ENCODE results near the gene NPW. TPM values are rescaled to one million over a fixed set of nuclear protein-coding genes. Genes with fewer than 3 reads are reported as not detected.

Gene NPW
- total RNA-seq, 2 experiments from 2014 or later, result 24.3 to 28.3 TPM

DNA sequence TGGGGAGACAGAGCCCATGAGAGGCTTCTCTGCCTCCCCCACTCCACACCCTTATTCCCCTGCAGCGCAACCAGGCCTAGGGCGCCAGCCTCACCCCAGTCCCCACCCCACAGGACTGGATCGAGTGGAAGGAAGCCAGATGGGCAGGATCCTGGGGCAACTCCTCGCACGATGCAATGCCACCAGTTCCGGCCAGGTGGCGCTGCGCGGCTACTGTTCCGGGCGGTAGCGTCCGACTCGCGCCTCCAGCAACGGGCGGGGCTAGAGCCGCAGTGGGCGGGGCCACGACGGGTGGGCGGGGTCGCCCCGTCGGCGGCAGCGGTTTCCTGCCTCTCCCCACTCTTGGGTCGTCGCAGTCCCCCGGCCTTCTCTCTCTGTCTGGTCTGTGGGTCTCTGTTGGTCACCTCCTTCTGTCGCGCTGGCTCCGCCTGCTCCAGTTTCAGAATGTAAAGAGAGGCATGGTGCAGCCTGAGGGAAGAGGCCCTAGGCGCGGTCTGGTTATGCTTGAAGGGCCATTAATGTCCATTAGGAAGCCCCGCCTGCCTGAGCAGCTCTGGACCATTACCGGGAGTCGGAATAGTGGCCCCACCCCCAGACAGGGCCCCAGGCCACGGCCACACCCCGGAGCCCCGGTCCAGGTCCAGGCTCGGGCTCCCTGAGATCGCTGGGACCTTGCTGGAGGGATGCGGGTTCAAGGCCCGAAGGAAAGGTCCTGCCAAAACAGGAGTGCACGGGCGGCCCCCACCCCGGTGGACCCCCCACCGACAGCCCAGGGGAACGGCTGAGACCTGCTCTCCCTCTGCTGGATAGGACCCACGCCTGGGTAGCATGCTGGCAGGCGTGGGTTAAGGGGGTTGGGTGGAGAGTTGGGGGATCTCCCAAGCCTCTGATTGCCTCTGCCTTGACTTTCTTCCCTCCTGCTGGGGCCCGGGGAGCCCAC is 3.8 kb downstream of the NPW start:
- no peaks in the 10 kb centered on the region for H3K9me3 Mint-ChIP-seq

GRCh38 chr16:2024032-2024420 is 4.4 kb downstream of the NPW start:
- TF ChIP-seq, protein P1, sequence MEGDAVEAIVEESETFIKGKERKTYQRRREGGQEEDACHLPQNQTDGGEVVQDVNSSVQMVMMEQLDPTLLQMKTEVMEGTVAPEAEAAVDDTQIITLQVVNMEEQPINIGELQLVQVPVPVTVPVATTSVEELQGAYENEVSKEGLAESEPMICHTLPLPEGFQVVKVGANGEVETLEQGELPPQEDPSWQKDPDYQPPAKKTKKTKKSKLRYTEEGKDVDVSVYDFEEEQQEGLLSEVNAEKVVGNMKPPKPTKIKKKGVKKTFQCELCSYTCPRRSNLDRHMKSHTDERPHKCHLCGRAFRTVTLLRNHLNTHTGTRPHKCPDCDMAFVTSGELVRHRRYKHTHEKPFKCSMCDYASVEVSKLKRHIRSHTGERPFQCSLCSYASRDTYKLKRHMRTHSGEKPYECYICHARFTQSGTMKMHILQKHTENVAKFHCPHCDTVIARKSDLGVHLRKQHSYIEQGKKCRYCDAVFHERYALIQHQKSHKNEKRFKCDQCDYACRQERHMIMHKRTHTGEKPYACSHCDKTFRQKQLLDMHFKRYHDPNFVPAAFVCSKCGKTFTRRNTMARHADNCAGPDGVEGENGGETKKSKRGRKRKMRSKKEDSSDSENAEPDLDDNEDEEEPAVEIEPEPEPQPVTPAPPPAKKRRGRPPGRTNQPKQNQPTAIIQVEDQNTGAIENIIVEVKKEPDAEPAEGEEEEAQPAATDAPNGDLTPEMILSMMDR (IDR thresholded peaks at IDR 0.05), result no peak
- ChIA-PET POLR2A (interaction anchor here (1.0 to 2.4 kb wide), 3 partner anchors 15 to 129 kb away, joined by 3 to 12 read pairs (median 4); no protein-coding TSS in a partner anchor), CTCF (interaction anchor here (1.5 to 3.8 kb wide), 2 partner anchors 116 to 131 kb away, joined by 3 to 46 read pairs; partner anchors contain the start of gene TRAF7)
- H3K4me1 Mint-ChIP-seq (ENCODE audit: low read depth), result peaks cover 24% of the 10 kb centered on the region
- no peak overlapping the region for H3K4me3 Mint-ChIP-seq
- DNase-seq, result no peak
- H3K36me3 Mint-ChIP-seq (ENCODE audit: low read depth), result peaks cover 4% of the 10 kb centered on the region
- intact Hi-C loops (cut with micrococcal nuclease), result no loop called here
- no peak overlapping the region for H3K27ac Mint-ChIP-seq
- H3K9me3 Mint-ChIP-seq, result no peaks in the 10 kb centered on the region
- ATAC-seq, result no peak
- H3K27me3 Mint-ChIP-seq, result peaks cover 26% of the 10 kb centered on the region

More for the DNA sequence above, 3.8 kb downstream of the NPW start:
- TF ChIP-seq, protein P1 (IDR thresholded peaks at IDR 0.05), result peak; percentile 97
- ChIA-PET POLR2A (interaction anchor here (0.7 to 2.4 kb wide), 9 partner anchors 14 to 131 kb away, joined by 3 to 12 read pairs (median 3); partner anchors contain the start of genes NTHL1, RPS2, TRAF7 and TSC2), CTCF (interaction anchor here (0.7 to 3.8 kb wide), 12 partner anchors 10 to 236 kb away, joined by 3 to 46 read pairs (median 7); partner anchors contain the start of genes NTHL1, PKD1 and TSC2)
- intact Hi-C loops (cut with micrococcal nuclease), result loop anchor here (2.0 kb wide), 1 partner anchor 117 kb away; no protein-coding TSS in a partner anchor
- Mint-ChIP-seq H3K4me3 (peak overlapping the region; percentile 49), H3K27me3 (peaks cover 29% of the 10 kb centered on the region), H3K36me3 (ENCODE audit: low read depth) (peaks cover 4% of the 10 kb centered on the region), H3K27ac (no peak overlapping the region), H3K4me1 (ENCODE audit: low read depth) (peaks cover 24% of the 10 kb centered on the region)
- peak; percentile 89 for ATAC-seq
- peak; percentile 95 for DNase-seq

GRCh38 chr16:2025251-2025650 is 5.7 kb downstream of the NPW start:
- CTCF ChIA-PET, result interaction anchor here (1.5 to 3.8 kb wide), 3 partner anchors 9 to 130 kb away, joined by 3 to 46 read pairs (median 5); partner anchors contain the start of gene TRAF7

GRCh38 chr16:2025878-2026460 is 6.4 kb downstream of the NPW start:
- POLR2A ChIA-PET, result no interaction called here

More at GRCh38 chr16:2025251-2025650, 5.7 kb downstream of the NPW start:
- TF ChIP-seq, protein P1 (IDR thresholded peaks at IDR 0.05), result no peak
- Mint-ChIP-seq H3K27me3 (peaks cover 25% of the 10 kb centered on the region), H3K27ac (no peak overlapping the region), H3K36me3 (ENCODE audit: low read depth) (peaks cover 4% of the 10 kb centered on the region), H3K4me1 (ENCODE audit: low read depth) (peaks cover 24% of the 10 kb centered on the region), H3K4me3 (no peak overlapping the region), H3K9me3 (no peaks in the 10 kb centered on the region)
- DNase-seq, result no peak
- ATAC-seq, result no peak
- intact Hi-C loops (cut with micrococcal nuclease), result no loop called here
- POLR2A ChIA-PET, result interaction anchor here (1.3 kb wide), 1 partner anchor 16 kb away, joined by 4 read pairs; no protein-coding TSS in a partner anchor

More at GRCh38 chr16:2025878-2026460, 6.4 kb downstream of the NPW start:
- no peak overlapping the region for H3K27ac Mint-ChIP-seq
- peaks cover 18% of the 10 kb centered on the region for H3K4me1 Mint-ChIP-seq (ENCODE audit: low read depth)
- H3K27me3 Mint-ChIP-seq, result peaks cover 19% of the 10 kb centered on the region
- CTCF ChIA-PET, result interaction anchor here (1.6 to 2.4 kb wide), 2 partner anchors 10 to 114 kb away, joined by 5 to 11 read pairs; no protein-coding TSS in a partner anchor
- DNase-seq, result no peak
- no peak for ATAC-seq
- peaks cover 4% of the 10 kb centered on the region for H3K36me3 Mint-ChIP-seq (ENCODE audit: low read depth)
- TF ChIP-seq, protein P1 (IDR thresholded peaks at IDR 0.05), result no peak
- H3K9me3 Mint-ChIP-seq, result no peaks in the 10 kb centered on the region
- peak overlapping the region; percentile 15 for H3K4me3 Mint-ChIP-seq
- intact Hi-C loops (cut with micrococcal nuclease), result no loop called here

All from activated CD8-positive, alpha-beta T cell treated with anti-CD3 and anti-CD28 coated beads for 36 hours (primary cell).